Colonic mucosa (tissue), 4 donors: ENCODE results near the gene KRT79. TPM values are rescaled to one million over a fixed set of nuclear protein-coding genes. Genes with fewer than 3 reads are reported as not detected.

ENCODE experiments used
- DNase-seq: peaks from one replicate; pipeline ENCODE4 v3.0.0-alpha.2; 2020
- H3K27ac ChIP-seq: fragments of 200-600 bp; one replicate; pipeline ENCODE4 v1.8.0; 2021
- H3K27me3 ChIP-seq: fragments of 200-600 bp; one replicate; pipeline ENCODE4 v1.8.0; 2021
- H3K36me3 ChIP-seq: fragments of 200-600 bp; one replicate; pipeline ENCODE4 v1.8.0; 2021
- H3K4me1 ChIP-seq: fragments of 200-600 bp; one replicate; pipeline ENCODE4 v1.8.0; 2021; ENCODE audit warnings: mild to moderate bottlenecking
- H3K4me3 ChIP-seq: fragments of 200-600 bp; one replicate; pipeline ENCODE4 v1.8.0; 2021
- H3K9ac ChIP-seq, 2 donors: one replicate each; pipeline ENCODE4 v1.7.0; 2013; ENCODE audit warnings: control low read depth in 2 of 2, low read depth in 2 of 2, low read length in 2 of 2
- H3K9me3 ChIP-seq: fragments of 200-600 bp; one replicate; pipeline ENCODE4 v1.8.0; 2021
- CTCF ChIP-seq: fragments of 200-600 bp; IDR thresholded peaks from one replicate; pipeline ENCODE4 v1.8.0; 2022; ENCODE audit warnings: antibody characterized with exemption, mild to moderate bottlenecking
- intact Hi-C: fragments of 100-400 bp; cut with DNase I; formaldehyde crosslinking; loops from one replicate; pipeline ENCODE4 v1.14.1; 2022
- total RNA-seq, 2 donors: library from RNA; stranded (reverse); fragmentation: NEBNext Ultra II Directional in 1 of 2; extraction: Animal tissue kit (Norgen Biotek cat#: 25700) in 1 of 2; gene quantifications; one replicate each; pipeline ENCODE4 v1.2.1, GENCODE V29; 2021
- donor health status: healthy.
- donor health status: DM: no; HTN: no; CAD: no.
- donor health status: DM: no; HTN: no; CAD: no.

The KRT79 gene
- total RNA-seq, 2 donors from 2014 or later = not detected

GRCh38 chr12:52806169-52806811 lies 27.8 kb downstream of the KRT79 start:
- Histone ChIP-seq H3K9ac (no peak overlapping the region), H3K27me3 (no peaks in the 10 kb centered on the region), H3K36me3 (no peaks in the 10 kb centered on the region), H3K27ac (no peak overlapping the region), H3K4me1 (no peaks in the 10 kb centered on the region), H3K4me3 (no peak overlapping the region), H3K9me3 (no peaks in the 10 kb centered on the region)
- DNase-seq = no peak
- intact Hi-C loops = no loop called here
- no peak for TF ChIP-seq CTCF

GRCh38 chr12:52805739-52806138 lies 28.4 kb downstream of the KRT79 start:
- intact Hi-C loops = no loop called here
- no peak for DNase-seq

GRCh38 chr12:52805000-52805399 lies 29.1 kb downstream of the KRT79 start:
- H3K4me1 ChIP-seq = no peaks in the 10 kb centered on the region
- H3K9me3 ChIP-seq = no peaks in the 10 kb centered on the region
- H3K9ac ChIP-seq = no peak overlapping the region
- H3K36me3 ChIP-seq = no peaks in the 10 kb centered on the region
- H3K4me3 ChIP-seq = no peak overlapping the region
- intact Hi-C loops = no loop called here
- no peak overlapping the region for H3K27ac ChIP-seq
- DNase-seq = no peak
- TF ChIP-seq CTCF = no peak
- H3K27me3 ChIP-seq = no peaks in the 10 kb centered on the region

More at GRCh38 chr12:52805739-52806138, 28.4 kb downstream of the KRT79 start:
- Histone ChIP-seq H3K9me3 (no peaks in the 10 kb centered on the region), H3K9ac (no peak overlapping the region), H3K36me3 (no peaks in the 10 kb centered on the region), H3K27me3 (no peaks in the 10 kb centered on the region), H3K4me1 (no peaks in the 10 kb centered on the region), H3K4me3 (no peak overlapping the region), H3K27ac (no peak overlapping the region)
- TF ChIP-seq CTCF = no peak

- Histone ChIP-seq H3K4me1 (no peaks in the 10 kb centered on the region), H3K27ac (no peak overlapping the region), H3K36me3 (no peaks in the 10 kb centered on the region), H3K9ac (no peak overlapping the region), H3K9me3 (no peaks in the 10 kb centered on the region), H3K27me3 (no peaks in the 10 kb centered on the region), H3K4me3 (no peak overlapping the region)
- no peak for TF ChIP-seq CTCF
- DNase-seq = no peak
- intact Hi-C loops = no loop called here
Observed at GRCh38 chr12:52802442-52802841, 31.7 kb downstream of the KRT79 start.

- no peak overlapping the region for H3K9ac ChIP-seq
- H3K4me1 ChIP-seq = no peaks in the 10 kb centered on the region
- H3K36me3 ChIP-seq = no peaks in the 10 kb centered on the region
- intact Hi-C loops = no loop called here
- no peaks in the 10 kb centered on the region for H3K27me3 ChIP-seq
- no peak overlapping the region for H3K4me3 ChIP-seq
- no peaks in the 10 kb centered on the region for H3K9me3 ChIP-seq
- TF ChIP-seq CTCF = no peak
- H3K27ac ChIP-seq = no peak overlapping the region
- no peak for DNase-seq
Observed at GRCh38 chr12:52801773-52802172, 32.3 kb downstream of the KRT79 start.
